GM12801 (cell line): ENCODE results near the gene CCNI.

Source experiments
- CTCF ChIP-seq: IDR thresholded peaks from one replicate; pipeline ENCODE4 v1.5.1; 2011; ENCODE audit warnings: control low read depth; ENCODE audit not compliant: insufficient read length; ENCODE audit errors: extremely low read depth

The CCNI gene

GRCh38 chr4:77065382-77065781 is 10.4 kb downstream of the CCNI start:
- no peak for TF ChIP-seq CTCF

- no peak for TF ChIP-seq CTCF
These were observed 12.9 kb downstream of the CCNI start for GRCh38 chr4:77062856-77063255.

- no peak for TF ChIP-seq CTCF
These were observed 23.4 kb downstream of the CCNI start for GRCh38 chr4:77052352-77052751.

- no peak for TF ChIP-seq CTCF
These were observed 24.8 kb downstream of the CCNI start for GRCh38 chr4:77050962-77051361.

- TF ChIP-seq CTCF = no peak
These were observed 28.8 kb downstream of the CCNI start for GRCh38 chr4:77047037-77047436.

- no peak for TF ChIP-seq CTCF
These were observed 30.3 kb downstream of the CCNI start for GRCh38 chr4:77045490-77045889.

- no peak for TF ChIP-seq CTCF
These were observed 31.2 kb downstream of the CCNI start for GRCh38 chr4:77044461-77045150.
